Measurements from ENCODE around the gene PHAF1. TPM values are rescaled to one million over a fixed set of nuclear protein-coding genes. Genes with fewer than 3 reads are reported as not detected.

PHAF1 gene
- total and polyA plus RNA-seq, 2 of the 8 experiments (the other 6 are each of a cell fraction or from before 2014, with no cell fraction given) = 18.6 to 26.4 TPM

- Histone ChIP-seq H3K56ac (replicated peaks; ENCODE audit: insufficient read length, low read depth, low read length) (no peak overlapping the region), H3K18ac (ENCODE audit: extremely low read depth, low read length) (no peak overlapping the region), H3K4me2 (ENCODE audit: insufficient read depth in 1 of 2, low read depth in 2 of 2, low read length in 2 of 2) (no peak overlapping the region), H2BK5ac (ENCODE audit: low read depth, low read length) (no peak overlapping the region), H3K9me3 (ENCODE audit: insufficient read depth in 2 of 2, low read depth in 1 of 2, low read length in 1 of 2) (no peaks in the 10 kb centered on the region), H2AFZ (ENCODE audit: low read length) (no peak overlapping the region), H4K91ac (replicated peaks; ENCODE audit: insufficient read length, low read length) (no peak overlapping the region), H2BK12ac (ENCODE audit: low read depth, low read length) (no peak overlapping the region), H3K4me3 (ENCODE audit: extremely low read depth in 1 of 4, insufficient read depth in 2 of 4, low read depth in 3 of 4, low read length in 4 of 4) (no peak overlapping the region), H2BK120ac (replicated peaks; ENCODE audit: low read depth, low read length) (no peak overlapping the region), H3K27me3 (replicated peaks in 1 of 4; ENCODE audit: control insufficient read depth in 3 of 4, extremely low read depth in 1 of 4, insufficient read depth in 3 of 4, low read length in 3 of 4) (no peaks in the 10 kb centered on the region), H3K79me2 (ENCODE audit: control insufficient read depth in 1 of 2, insufficient read depth in 2 of 2, low read length in 2 of 2) (no peaks in the 10 kb centered on the region; a peak in 1 of 4 replicates), H3K9ac (replicated peaks in 1 of 4; ENCODE audit: extremely low read depth in 1 of 4, low read depth in 3 of 4, low read length in 3 of 4) (no peak overlapping the region), H2AK5ac (ENCODE audit: low read depth, low read length) (no peak overlapping the region), H3K27ac (ENCODE audit: low read depth, low read length) (no peak overlapping the region), H2BK15ac (ENCODE audit: low read length) (no peak overlapping the region), H3K14ac (ENCODE audit: insufficient read length) (no peak overlapping the region), H4K5ac (ENCODE audit: insufficient read length, low read depth, low read length) (no peak overlapping the region), H4K20me1 (replicated peaks in 1 of 2; ENCODE audit: control insufficient read depth in 1 of 2, insufficient read depth in 2 of 2, low read length in 2 of 2) (no peaks in the 10 kb centered on the region), H3K4ac (replicated peaks; ENCODE audit: insufficient read length, low read depth, low read length) (no peak overlapping the region), H3K79me1 (ENCODE audit: low read depth, low read length) (no peaks in the 10 kb centered on the region), H3K4me1 (replicated peaks in 1 of 4; ENCODE audit: control insufficient read depth in 3 of 4, insufficient read depth in 4 of 4, low read length in 3 of 4) (no peaks in the 10 kb centered on the region), H3K36me3 (ENCODE audit: control insufficient read depth in 2 of 4, insufficient read depth in 4 of 4, low read length in 3 of 4) (peaks cover 0 to 4% (median 1%) of the 10 kb centered on the region in 4 experiments; a peak in 3 of 8 replicates), H3K23me2 (ENCODE audit: low read depth, low read length) (no peaks in the 10 kb centered on the region), H4K8ac (ENCODE audit: extremely low read depth, insufficient read depth, low read length) (no peak overlapping the region), H2BK20ac (ENCODE audit: low read length) (no peak overlapping the region), H3K23ac (ENCODE audit: insufficient read length) (no peak overlapping the region)
- FAIRE-seq (no peak), DNase-seq (ENCODE audit: low read depth in 1 of 2, low spot score in 2 of 2) (no peak)
- CTCF ChIA-PET (ENCODE audit: partially characterized antibody) = interaction anchor here (1.0 kb wide), 2 partner anchors 11 to 43 kb away, joined by 3 read pairs; no protein-coding TSS in a partner anchor
- 85% methylated on average over 2 of the region's 2 CpGs; no CpG with 5 or more reads in 1 of the 2 experiments for WGBS, 2 experiments (ENCODE audit: extremely low coverage in 1 of 2, insufficient coverage in 1 of 2, insufficient read length in 1 of 2, insufficient replicate concordance in 2 of 2, low coverage in 1 of 2, low lambda C conversion rate in 2 of 2, missing lambda C conversion rate in 1 of 2)
- POLR2A ChIA-PET (ENCODE audit: partially characterized antibody) = no interaction called here
- TF ChIP-seq PHF8 (conservative IDR thresholded peaks at IDR 0.05; ENCODE audit: low read depth, low read length) (no peak), TAF1 (IDR thresholded peaks at IDR 0.05; ENCODE audit: low read depth, low read length) (no peak), SUZ12 (IDR thresholded peaks at IDR 0.05; ENCODE audit: low read length) (no peak), SP4 (IDR thresholded peaks at IDR 0.05; ENCODE audit: low read length) (no peak), ASH2L (IDR thresholded peaks at IDR 0.05; ENCODE audit: low read length) (no peak), CHD1 (IDR thresholded peaks at IDR 0.05; ENCODE audit: low read depth, low read length) (no peak)
Observed at GRCh38 chr16:67063008-67063407, 46.7 kb upstream of the PHAF1 start.

Measured in H1 (cell line).